ENCODE data around the gene MMP24OS.

Gene MMP24OS

GRCh38 chr20:35252037-35252461, 25.9 kb downstream of the MMP24OS start:
- H3K9me3 ChIP-seq = no peaks in the 10 kb centered on the region
- in situ Hi-C loops (cut with MboI; ENCODE audit: low sequenced_read_pairs) = no loop called here
- no peaks in the 10 kb centered on the region for H3K4me1 ChIP-seq
- no peaks in the 10 kb centered on the region for H3K36me3 ChIP-seq (replicated peaks)
- no peak overlapping the region for H3K4me3 ChIP-seq
- H3K27me3 ChIP-seq (ENCODE audit: low read depth) = no peaks in the 10 kb centered on the region
- no peak for DNase-seq (ENCODE audit: low spot score in 2 of 2)

GRCh38 chr20:35251613-35251940, 26.3 kb downstream of the MMP24OS start:
- no peak for DNase-seq (ENCODE audit: low spot score in 2 of 2)
- H3K36me3 ChIP-seq (replicated peaks) = no peaks in the 10 kb centered on the region
- no peak overlapping the region for H3K4me3 ChIP-seq
- no peaks in the 10 kb centered on the region for H3K27me3 ChIP-seq (ENCODE audit: low read depth)
- no peaks in the 10 kb centered on the region for H3K4me1 ChIP-seq
- in situ Hi-C loops (cut with MboI; ENCODE audit: low sequenced_read_pairs) = no loop called here
- no peaks in the 10 kb centered on the region for H3K9me3 ChIP-seq

- H3K36me3 ChIP-seq (replicated peaks) = no peaks in the 10 kb centered on the region
- DNase-seq (ENCODE audit: low spot score in 2 of 2) = no peak
Observed at GRCh38 chr20:35248641-35249475, 29.1 kb downstream of the MMP24OS start.

GRCh38 chr20:35246723-35247122, 31.2 kb downstream of the MMP24OS start:
- in situ Hi-C loops (cut with MboI; ENCODE audit: low sequenced_read_pairs) = no loop called here
- H3K4me1 ChIP-seq = peaks cover 13% of the 10 kb centered on the region
- no peak for DNase-seq (ENCODE audit: low spot score in 2 of 2)
- H3K36me3 ChIP-seq (replicated peaks) = no peaks in the 10 kb centered on the region
- H3K9me3 ChIP-seq = no peaks in the 10 kb centered on the region
- no peaks in the 10 kb centered on the region for H3K27me3 ChIP-seq (ENCODE audit: low read depth)
- no peak overlapping the region for H3K4me3 ChIP-seq

More at GRCh38 chr20:35248641-35249475, 29.1 kb downstream of the MMP24OS start:
- no peaks in the 10 kb centered on the region for H3K27me3 ChIP-seq (ENCODE audit: low read depth)
- no peak overlapping the region for H3K4me3 ChIP-seq
- in situ Hi-C loops (cut with MboI; ENCODE audit: low sequenced_read_pairs) = no loop called here
- peaks cover 9% of the 10 kb centered on the region for H3K4me1 ChIP-seq
- H3K9me3 ChIP-seq = no peaks in the 10 kb centered on the region

- in situ Hi-C loops (cut with MboI; ENCODE audit: low sequenced_read_pairs) = no loop called here
- Histone ChIP-seq H3K9me3 (no peaks in the 10 kb centered on the region), H3K4me1 (peaks cover 26% of the 10 kb centered on the region), H3K27me3 (ENCODE audit: low read depth) (no peaks in the 10 kb centered on the region), H3K36me3 (replicated peaks) (no peaks in the 10 kb centered on the region), H3K4me3 (no peak overlapping the region)
- DNase-seq (ENCODE audit: low spot score in 2 of 2) = peak in 1 of 2 experiments; percentile 28
Observed at GRCh38 chr20:35243986-35244385, 33.9 kb downstream of the MMP24OS start.

GRCh38 chr20:35243317-35243716, 34.6 kb downstream of the MMP24OS start:
- Histone ChIP-seq H3K4me3 (no peak overlapping the region), H3K9me3 (no peaks in the 10 kb centered on the region), H3K4me1 (peaks cover 26% of the 10 kb centered on the region), H3K36me3 (replicated peaks) (no peaks in the 10 kb centered on the region), H3K27me3 (ENCODE audit: low read depth) (no peaks in the 10 kb centered on the region)
- in situ Hi-C loops (cut with MboI; ENCODE audit: low sequenced_read_pairs) = no loop called here
- DNase-seq (ENCODE audit: low spot score in 2 of 2) = no peak

GRCh38 chr20:35240811-35241293, 37.1 kb downstream of the MMP24OS start:
- no peaks in the 10 kb centered on the region for H3K9me3 ChIP-seq
- no peaks in the 10 kb centered on the region for H3K36me3 ChIP-seq (replicated peaks)
- peaks cover 26% of the 10 kb centered on the region for H3K4me1 ChIP-seq
- no peaks in the 10 kb centered on the region for H3K27me3 ChIP-seq (ENCODE audit: low read depth)
- no peak for DNase-seq (ENCODE audit: low spot score in 2 of 2)
- in situ Hi-C loops (cut with MboI; ENCODE audit: low sequenced_read_pairs) = no loop called here
- H3K4me3 ChIP-seq = no peak overlapping the region

GRCh38 chr20:35240083-35240810, 37.7 kb downstream of the MMP24OS start:
- in situ Hi-C loops (cut with MboI; ENCODE audit: low sequenced_read_pairs) = no loop called here

GRCh38 chr20:35238735-35239134, 39.2 kb downstream of the MMP24OS start:
- no peak for DNase-seq (ENCODE audit: low spot score in 2 of 2)
- Histone ChIP-seq H3K4me3 (no peak overlapping the region), H3K9me3 (no peaks in the 10 kb centered on the region), H3K4me1 (peaks cover 16% of the 10 kb centered on the region), H3K27me3 (ENCODE audit: low read depth) (no peaks in the 10 kb centered on the region), H3K36me3 (replicated peaks) (no peaks in the 10 kb centered on the region)
- in situ Hi-C loops (cut with MboI; ENCODE audit: low sequenced_read_pairs) = no loop called here

More at GRCh38 chr20:35240083-35240810, 37.7 kb downstream of the MMP24OS start:
- Histone ChIP-seq H3K4me1 (peaks cover 26% of the 10 kb centered on the region), H3K27me3 (ENCODE audit: low read depth) (no peaks in the 10 kb centered on the region), H3K4me3 (no peak overlapping the region), H3K9me3 (no peaks in the 10 kb centered on the region), H3K36me3 (replicated peaks) (no peaks in the 10 kb centered on the region)
- no peak for DNase-seq (ENCODE audit: low spot score in 2 of 2)

GRCh38 chr20:35238170-35238569, 39.8 kb downstream of the MMP24OS start:
- H3K4me1 ChIP-seq = peaks cover 13% of the 10 kb centered on the region
- no peak for DNase-seq (ENCODE audit: low spot score in 2 of 2)
- H3K9me3 ChIP-seq = no peaks in the 10 kb centered on the region
- no peak overlapping the region for H3K4me3 ChIP-seq
- no peaks in the 10 kb centered on the region for H3K36me3 ChIP-seq (replicated peaks)
- in situ Hi-C loops (cut with MboI; ENCODE audit: low sequenced_read_pairs) = no loop called here
- H3K27me3 ChIP-seq (ENCODE audit: low read depth) = no peaks in the 10 kb centered on the region

- in situ Hi-C loops (cut with MboI; ENCODE audit: low sequenced_read_pairs) = no loop called here
- no peaks in the 10 kb centered on the region for H3K36me3 ChIP-seq (replicated peaks)
- H3K4me1 ChIP-seq = peaks cover 13% of the 10 kb centered on the region
- no peaks in the 10 kb centered on the region for H3K27me3 ChIP-seq (ENCODE audit: low read depth)
- DNase-seq (ENCODE audit: low spot score in 2 of 2) = no peak
- no peak overlapping the region for H3K4me3 ChIP-seq
- H3K9me3 ChIP-seq = no peaks in the 10 kb centered on the region
Observed at GRCh38 chr20:35237486-35237885, 40.4 kb downstream of the MMP24OS start.

GRCh38 chr20:35235881-35236280, 42.0 kb downstream of the MMP24OS start:
- Histone ChIP-seq H3K9me3 (no peaks in the 10 kb centered on the region), H3K4me3 (no peak overlapping the region), H3K36me3 (replicated peaks) (no peaks in the 10 kb centered on the region), H3K27me3 (ENCODE audit: low read depth) (no peaks in the 10 kb centered on the region), H3K4me1 (peaks cover 8% of the 10 kb centered on the region)
- in situ Hi-C loops (cut with MboI; ENCODE audit: low sequenced_read_pairs) = no loop called here
- no peak for DNase-seq (ENCODE audit: low spot score in 2 of 2)

GRCh38 chr20:35232575-35232974, 45.3 kb downstream of the MMP24OS start:
- Histone ChIP-seq H3K4me3 (no peak overlapping the region), H3K9me3 (no peaks in the 10 kb centered on the region), H3K4me1 (no peaks in the 10 kb centered on the region), H3K36me3 (replicated peaks) (no peaks in the 10 kb centered on the region), H3K27me3 (ENCODE audit: low read depth) (no peaks in the 10 kb centered on the region; the same call in 1 of the 2 replicates)
- DNase-seq (ENCODE audit: low spot score in 2 of 2) = no peak
- in situ Hi-C loops (cut with MboI; ENCODE audit: low sequenced_read_pairs) = no loop called here
